Motor neuron (in vitro differentiated cells): ENCODE measurements around the gene MARK1. TPM values are rescaled to one million over a fixed set of nuclear protein-coding genes. Genes with fewer than 3 reads are reported as not detected.
A peak's percentile ranks its signal among the peaks of the same experiment; 100 is the strongest.

Source experiments
- ATAC-seq, 8 experiments: fragments of 200-7000 bp; cut with Tn5 transposase; replicated peaks in 6 of 8; 2 replicates each; pipeline ENCODE4 v1.8.0; 2021; ENCODE audit warnings: mild to moderate bottlenecking in 8 of 8, moderate library complexity in 8 of 8
- H3K27ac ChIP-seq, 2 donors: fragments of 250-450 bp; sonication (Bioruptor Pico); 2 replicates each; pipeline ENCODE4 v1.9.0; 2021; ENCODE audit warnings: antibody characterized with exemption in 2 of 2, mild to moderate bottlenecking in 2 of 2, moderate library complexity in 1 of 2
- H3K4me1 ChIP-seq, 2 donors: fragments of 250-450 bp; sonication (Bioruptor Pico); replicated peaks in 1 of 2; 2 replicates each; pipeline ENCODE4 v1.6.1; 2021; ENCODE audit warnings: antibody characterized with exemption in 2 of 2, mild to moderate bottlenecking in 2 of 2, moderate library complexity in 1 of 2
- H3K4me3 ChIP-seq, 5 donors: fragments of 250-450 bp; sonication (Bioruptor Pico); 2 replicates each; pipeline ENCODE4 v1.9.0; 2021; ENCODE audit warnings: antibody characterized with exemption in 5 of 5, mild to moderate bottlenecking in 5 of 5, moderate library complexity in 4 of 5
- WGBS, 10 experiments: fragments of 450-650 bp; shearing (Covaris generic); methylation state at CpG; one replicate each; pipeline ENCODE4 v1.0.0; 2022; 5-methylcytosine and 5-hydroxymethylcytosine counted together
- in situ Hi-C, 9 experiments: fragments of 400-800 bp; cut with MboI; loops; one replicate each; pipeline ENCODE4 v1.15.0; 2021; ENCODE audit warnings: low sequenced_read_pairs in 9 of 9, low pct_unique_long_range_greater_than_20kb in 2 of 9; ENCODE audit not compliant: unreplicated experiment in 9 of 9
- total RNA-seq, 8 experiments: library from RNA; unstranded; fragments of 300-600 nt; gene quantifications; 2 replicates each; pipeline versions ENCODE4 v1.2.3 to v1.2.4, GENCODE V29; 2022

MARK1 gene
- total RNA-seq, 8 experiments from 2014 or later: 1.3 to 38.6 (median 31.4) TPM

DNA sequence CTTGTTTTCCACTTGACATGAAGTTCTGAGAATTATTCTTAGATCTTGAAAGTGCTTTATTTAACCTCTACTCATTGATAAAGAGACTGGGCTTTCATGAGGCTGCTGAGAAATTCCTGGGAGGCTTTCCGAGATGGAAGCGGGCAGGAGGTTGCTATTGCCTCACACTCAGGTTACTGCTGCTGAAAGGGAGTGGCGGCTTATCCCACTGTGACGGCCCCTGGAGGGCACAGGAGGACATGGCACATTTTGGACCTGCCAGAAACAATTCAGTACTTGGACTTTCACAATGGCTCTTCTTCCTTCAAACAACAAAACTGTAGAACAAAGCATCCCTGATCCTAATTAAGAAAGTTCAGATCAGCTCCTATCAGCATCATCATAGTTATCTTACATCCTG lies 16.2 kb upstream of the MARK1 start:
- peak in 2 of 8 experiments; percentile 12 to 53 for ATAC-seq
- Histone ChIP-seq H3K4me1 (peaks cover 0 to 2% of the 10 kb centered on the region in 2 donors), H3K4me3 (no peak overlapping the region), H3K27ac (no peak overlapping the region)
- in situ Hi-C loops: no loop called here
- 0 to 100% (median 83%) methylated on average over 1 to 4 of the region's 4 CpGs; no CpG with 5 or more reads in 2 of the 10 experiments for WGBS, 10 experiments

DNA sequence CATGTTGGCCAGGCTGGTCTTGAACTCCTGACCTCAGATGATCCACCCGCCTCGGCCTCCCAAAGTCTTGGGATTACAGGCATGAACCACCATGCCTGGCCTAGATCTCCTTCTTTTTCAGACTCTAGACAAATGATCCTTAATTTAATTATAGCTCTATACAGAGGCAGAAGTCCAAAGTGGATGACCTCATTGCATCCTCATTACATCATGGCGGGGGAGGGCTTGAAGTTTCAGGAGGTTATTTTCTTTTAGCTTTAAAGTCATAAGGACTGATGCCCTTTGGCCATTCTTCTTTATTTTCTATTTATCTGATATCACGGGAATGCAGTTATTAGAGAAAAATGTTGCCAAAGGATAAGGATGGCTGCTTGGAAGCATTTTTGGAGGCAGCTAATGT lies 14.1 kb upstream of the MARK1 start:
- peak in 1 of 8 experiments; percentile 36 for ATAC-seq
- in situ Hi-C loops: no loop called here
- no peak overlapping the region for H3K27ac ChIP-seq
- H3K4me3 ChIP-seq: no peak overlapping the region
- WGBS, 10 experiments: 80 to 100% (median 96%) methylated on average over 2 to 4 of the region's 4 CpGs; no CpG with 5 or more reads in 5 of the 10 experiments
- H3K4me1 ChIP-seq: peaks cover 0 to 2% of the 10 kb centered on the region in 2 donors

DNA sequence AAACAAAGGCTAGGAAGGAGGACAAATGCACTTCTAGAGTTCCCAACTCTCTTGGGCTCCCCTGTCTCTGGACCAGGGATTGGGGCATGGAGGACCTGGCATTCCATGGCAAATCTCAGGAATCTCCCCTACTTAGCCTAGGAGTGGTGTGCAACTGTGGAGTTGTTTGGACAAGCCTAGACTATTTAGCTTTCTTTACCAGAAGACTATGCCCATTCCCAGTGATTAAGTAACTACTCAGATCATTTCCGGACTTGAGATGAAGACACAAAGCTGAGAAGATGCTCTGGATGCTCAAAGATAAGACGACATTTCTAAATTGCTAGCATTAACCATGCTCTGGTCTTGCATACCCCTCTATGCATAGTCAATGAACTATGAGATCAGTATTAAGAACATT lies 13.7 kb upstream of the MARK1 start:
- no peak for ATAC-seq
- Histone ChIP-seq H3K27ac (no peak overlapping the region), H3K4me1 (peaks cover 0 to 2% of the 10 kb centered on the region in 2 donors), H3K4me3 (no peak overlapping the region)
- in situ Hi-C loops: no loop called here
- 83 to 100% (median 91%) methylated on average over 1 to 2 of the region's 2 CpGs; no CpG with 5 or more reads in 4 of the 10 experiments for WGBS, 10 experiments

DNA sequence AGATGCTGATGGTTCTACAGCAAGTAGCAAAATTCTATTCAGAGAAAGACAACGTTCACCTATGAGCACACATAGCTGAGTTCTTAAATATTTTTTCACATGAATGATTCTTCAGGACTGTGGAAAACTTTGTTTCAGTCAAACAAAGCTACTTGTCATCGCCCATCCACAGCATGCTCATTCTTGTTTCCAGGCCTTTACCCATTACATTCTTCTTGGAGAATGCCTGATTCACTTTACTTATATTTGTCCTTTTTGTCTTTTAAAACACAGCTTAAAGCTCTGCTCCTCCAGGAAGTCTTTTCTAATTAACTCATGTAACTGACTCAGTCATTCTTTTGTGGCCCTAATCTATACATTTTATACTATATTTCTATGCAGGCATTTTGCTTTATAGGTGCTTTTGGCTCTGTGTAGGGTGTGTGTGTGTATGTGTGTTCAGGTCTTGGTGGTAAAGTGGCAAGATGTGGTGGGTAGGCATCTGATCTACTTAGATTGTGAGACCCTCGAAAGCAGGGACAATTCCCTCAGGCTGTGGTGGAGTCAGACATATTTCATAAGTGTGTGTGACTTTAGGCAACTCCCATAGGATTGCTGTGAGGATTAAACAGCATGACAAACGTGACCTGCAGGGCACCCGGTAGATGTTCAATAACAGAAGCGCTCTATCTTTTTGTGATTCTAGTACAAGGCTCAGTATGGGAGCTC lies 11.8 kb upstream of the MARK1 start:
- no peak overlapping the region for H3K27ac ChIP-seq
- peak in 3 of 8 experiments; percentile 22 to 54 (median 24) for ATAC-seq
- 21 to 82% (median 58%) methylated on average over 2 to 6 of the region's 6 CpGs; no CpG with 5 or more reads in 1 of the 10 experiments for WGBS, 10 experiments

DNA sequence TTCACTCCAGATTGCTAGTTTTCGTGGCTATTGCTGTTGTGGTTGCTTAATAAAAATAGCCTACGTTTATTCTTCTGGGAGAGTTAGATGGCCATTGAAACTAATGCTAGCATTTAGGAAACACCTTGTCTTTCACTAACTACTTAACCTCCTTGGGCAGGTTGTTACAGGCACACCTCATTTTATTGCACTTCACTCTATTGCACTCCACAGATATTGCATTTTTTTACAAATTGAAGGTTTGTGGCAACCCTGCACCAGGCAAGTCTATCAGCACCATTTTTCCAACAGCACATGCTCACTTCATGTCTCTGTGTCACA lies 11.3 kb upstream of the MARK1 start:
- 30 to 100% (median 85%) methylated on average over 1 to 2 of the region's 2 CpGs; no CpG with 5 or more reads in 4 of the 10 experiments for WGBS, 10 experiments
- in situ Hi-C loops: no loop called here
- no peak for ATAC-seq

More for the DNA sequence above, 11.8 kb upstream of the MARK1 start:
- Histone ChIP-seq H3K4me3 (no peak overlapping the region), H3K4me1 (peaks cover 0 to 2% of the 10 kb centered on the region in 2 donors)
- in situ Hi-C loops: no loop called here

DNA sequence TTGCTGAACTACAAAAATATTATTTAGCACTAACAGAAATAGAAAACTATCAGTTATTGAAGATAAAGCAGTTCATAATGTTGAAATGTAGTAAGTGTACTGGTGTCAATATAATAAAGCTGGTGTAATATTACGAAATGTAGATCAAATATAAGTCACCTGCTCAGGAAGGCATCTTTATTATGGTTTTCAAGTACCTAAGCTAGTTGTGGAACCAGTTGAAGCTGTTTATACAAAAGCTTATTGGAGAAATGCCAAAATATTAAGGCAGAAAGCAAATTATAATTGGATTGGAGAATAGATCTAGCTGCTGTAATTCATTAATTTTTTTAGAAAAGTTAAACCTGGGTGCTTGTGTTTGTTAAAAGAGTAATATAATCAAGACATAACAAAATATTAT lies 6.2 kb upstream of the MARK1 start:
- no peak for ATAC-seq
- WGBS, 10 experiments: 15 to 100% (median 63%) methylated on average over 1 of the region's 1 CpG
- in situ Hi-C loops: no loop called here
- Histone ChIP-seq H3K27ac (no peak overlapping the region), H3K4me3 (no peak overlapping the region), H3K4me1 (peaks cover 7 to 8% of the 10 kb centered on the region in 2 donors)

More for the DNA sequence above, 11.3 kb upstream of the MARK1 start:
- Histone ChIP-seq H3K27ac (no peak overlapping the region), H3K4me1 (peaks cover 0 to 2% of the 10 kb centered on the region in 2 donors), H3K4me3 (no peak overlapping the region)

DNA sequence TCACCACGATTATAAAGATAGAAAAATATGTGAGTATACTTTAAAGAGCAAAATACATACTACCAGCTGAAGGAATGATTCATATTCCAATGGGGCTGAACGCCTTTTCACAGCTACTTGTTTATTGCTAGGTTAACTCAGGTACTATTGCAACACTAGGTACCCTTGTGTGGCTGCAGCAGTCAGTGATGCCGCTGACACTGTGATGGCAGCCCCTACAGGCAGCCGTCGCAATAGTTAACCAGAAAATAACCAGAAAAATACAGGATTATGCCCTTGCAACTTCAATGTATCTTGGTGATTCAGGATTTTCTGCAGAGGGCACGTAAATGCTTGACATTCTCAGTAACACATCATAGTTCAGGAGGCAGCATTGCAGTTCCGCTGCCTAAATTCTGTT lies 1.6 kb upstream of the MARK1 start:
- no peak for ATAC-seq
- in situ Hi-C loops: loop anchor here in 1 of 9 experiments (25.0 kb wide), 1 partner anchor 239 kb away; no protein-coding TSS in a partner anchor
- Histone ChIP-seq H3K4me1 (peaks cover 10 to 17% of the 10 kb centered on the region in 2 donors), H3K27ac (no peak overlapping the region), H3K4me3 (peak overlapping the region in 2 of 5 donors; percentile 0 to 97)
- 39 to 100% (median 73%) methylated on average over 1 to 7 of the region's 7 CpGs for WGBS, 10 experiments

DNA sequence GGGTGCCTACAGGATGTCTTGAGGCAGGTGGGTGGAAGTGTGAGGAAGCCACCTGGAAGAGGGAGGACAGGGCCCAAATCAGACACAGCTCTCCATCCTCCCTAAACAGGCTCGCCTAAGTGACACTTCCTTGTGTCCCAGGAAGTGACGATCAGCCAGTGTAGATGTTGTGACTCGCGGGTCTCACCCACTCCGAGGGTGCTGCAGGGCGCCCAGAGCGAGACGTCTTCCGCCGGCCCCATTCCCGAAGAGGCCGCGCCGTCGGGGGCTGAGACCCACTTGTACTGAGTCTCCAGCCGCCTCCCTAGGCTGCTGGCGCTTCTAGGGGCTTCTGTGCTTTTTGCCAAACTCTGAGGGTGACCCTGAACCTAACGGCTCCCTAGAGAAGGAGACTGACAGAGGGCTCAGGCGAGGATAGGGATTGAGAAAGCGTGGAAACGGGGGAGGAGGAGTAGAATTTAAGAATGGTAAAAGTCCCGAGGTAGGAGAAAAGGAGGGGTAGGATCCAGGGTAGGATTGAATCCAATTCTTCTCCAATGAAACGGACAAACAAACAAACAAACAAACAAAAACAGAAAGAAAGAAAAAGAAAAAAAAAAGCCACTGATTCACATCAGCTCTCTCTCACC lies 543 bp upstream of the MARK1 start:
- WGBS, 10 experiments: 0 to 11% (median 4%) methylated on average over 2 to 13 of the region's 23 CpGs
- peaks cover 10 to 28% of the 10 kb centered on the region in 2 donors for H3K4me1 ChIP-seq
- peak overlapping the region; percentile 85 to 92 for H3K27ac ChIP-seq
- ATAC-seq: peak; percentile 13 to 64 (median 42)
- in situ Hi-C loops: loop anchor here in 1 of 9 experiments (25.0 kb wide), 1 partner anchor 240 kb away; no protein-coding TSS in a partner anchor
- H3K4me3 ChIP-seq: peak overlapping the region; percentile 65 to 98 (median 90)

DNA sequence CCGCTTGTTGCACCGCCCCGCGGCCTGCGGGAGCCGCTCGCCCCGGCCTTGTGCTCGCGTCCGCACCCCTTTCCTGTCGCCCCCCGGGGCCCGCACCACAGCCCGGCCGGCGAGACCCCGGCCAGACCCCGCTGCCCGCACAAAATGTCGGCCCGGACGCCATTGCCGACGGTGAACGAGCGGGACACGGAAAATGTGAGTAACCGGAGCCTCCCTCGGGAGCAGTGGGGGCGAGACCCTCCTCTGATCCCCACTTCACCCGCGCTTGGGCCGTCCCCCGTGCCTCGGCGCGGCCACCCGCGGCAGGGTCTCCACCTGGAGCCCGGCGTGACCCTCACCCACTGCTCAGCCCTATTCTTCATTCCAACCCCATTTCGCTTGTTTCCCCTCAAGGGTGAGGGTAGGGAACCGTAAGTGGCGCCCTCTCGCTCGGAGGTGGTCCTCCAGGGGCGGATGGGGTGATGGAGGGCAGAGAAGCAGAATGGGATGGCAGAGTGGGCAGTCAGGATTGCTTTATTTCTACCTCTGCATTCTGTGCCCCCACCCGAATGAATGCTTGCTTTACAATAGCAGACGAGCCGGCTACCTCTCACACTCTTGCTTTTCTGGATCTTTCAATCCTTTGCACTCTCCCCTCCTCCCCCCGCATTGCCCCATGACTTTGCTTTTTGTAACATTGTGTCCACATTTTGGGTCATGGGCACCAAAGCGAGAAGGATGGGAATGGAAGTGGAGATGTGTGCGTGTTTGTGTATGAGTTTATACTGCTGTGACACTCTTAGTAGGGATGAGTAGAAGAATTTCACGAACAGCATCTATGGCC lies 954 bp downstream of the MARK1 start:
- peak overlapping the region; percentile 85 to 92 for H3K27ac ChIP-seq
- in situ Hi-C loops: loop anchor here in 1 of 9 experiments (25.0 kb wide), 1 partner anchor 242 kb away; no protein-coding TSS in a partner anchor

DNA sequence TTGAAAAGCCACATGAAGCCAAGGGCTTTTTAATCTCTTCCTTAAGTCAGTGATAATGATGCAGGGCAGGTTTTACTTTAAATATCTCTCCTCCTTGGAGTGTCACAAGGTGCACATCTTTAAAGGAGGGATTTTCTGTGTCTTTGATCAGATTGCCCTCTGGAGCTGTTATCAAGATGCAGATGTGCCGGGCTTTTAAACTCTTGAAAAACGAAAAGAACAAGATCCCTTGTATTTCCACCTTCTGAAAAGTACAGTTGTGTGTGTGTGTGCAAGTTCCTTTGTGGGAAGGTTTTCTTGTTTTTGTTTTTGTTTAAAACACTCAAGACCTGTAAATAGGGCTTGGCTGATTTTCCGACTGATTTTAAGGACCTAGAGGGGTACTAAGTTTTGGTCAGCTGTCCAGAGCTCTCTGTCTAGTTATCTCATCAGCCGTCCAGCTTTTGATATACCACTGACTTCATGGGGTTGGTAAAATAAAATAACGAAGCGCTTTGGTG lies 1.6 kb downstream of the MARK1 start:
- ATAC-seq: no peak
- Histone ChIP-seq H3K4me1 (peaks cover 10 to 31% of the 10 kb centered on the region in 2 donors), H3K4me3 (peak overlapping the region; percentile 65 to 98 (median 90)), H3K27ac (peak overlapping the region; percentile 85 to 92)
- WGBS, 10 experiments: 0 to 34% (median 10%) methylated on average over 2 to 6 of the region's 6 CpGs; no CpG with 5 or more reads in 1 of the 10 experiments
- in situ Hi-C loops: loop anchor here in 1 of 9 experiments (25.0 kb wide), 1 partner anchor 242 kb away; no protein-coding TSS in a partner anchor

More for the DNA sequence above, 954 bp downstream of the MARK1 start:
- peak in 7 of 8 experiments; percentile 1 to 46 (median 42) for ATAC-seq
- Histone ChIP-seq H3K4me1 (peaks cover 10 to 31% of the 10 kb centered on the region in 2 donors), H3K4me3 (peak overlapping the region; percentile 65 to 98 (median 90))
- WGBS, 10 experiments: 0 to 8% (median 0%) methylated on average over 1 to 23 of the region's 55 CpGs; no CpG with 5 or more reads in 1 of the 10 experiments

DNA sequence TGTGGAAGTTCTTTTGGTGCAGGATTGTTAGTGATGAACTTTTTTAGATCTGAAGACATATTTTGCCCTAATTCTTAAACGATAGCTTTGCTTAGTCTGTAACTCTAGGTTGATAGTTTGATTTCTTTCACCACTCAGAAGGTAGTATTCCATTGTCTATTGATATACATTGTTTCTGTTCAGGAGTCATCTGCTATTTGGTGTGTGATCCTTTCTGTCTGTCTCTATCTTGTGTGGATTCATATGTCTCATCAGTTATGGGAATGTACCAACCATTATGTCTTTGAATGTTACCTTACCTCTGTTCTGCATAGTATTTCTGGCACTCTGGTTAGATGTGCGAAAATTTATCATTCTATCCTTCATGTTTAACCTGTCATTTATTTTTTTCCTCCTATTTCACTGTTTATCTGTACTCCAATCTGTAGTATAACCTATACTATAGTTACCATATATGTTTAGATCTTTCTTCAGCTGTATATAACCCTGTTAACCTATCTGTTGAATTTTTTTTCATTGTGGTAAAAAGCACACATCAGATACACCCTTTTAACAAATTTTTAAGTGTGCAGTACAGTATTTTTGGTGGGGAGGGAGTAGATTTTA lies 5.7 kb downstream of the MARK1 start:
- Histone ChIP-seq H3K4me1 (peaks cover 0 to 19% of the 10 kb centered on the region in 2 donors), H3K4me3 (no peak overlapping the region), H3K27ac (no peak overlapping the region)
- WGBS, 10 experiments: 36 to 100% (median 90%) methylated on average over 1 to 2 of the region's 2 CpGs
- ATAC-seq: no peak
- in situ Hi-C loops: loop anchor here in 1 of 9 experiments (25.0 kb wide), 1 partner anchor 246 kb away; no protein-coding TSS in a partner anchor

DNA sequence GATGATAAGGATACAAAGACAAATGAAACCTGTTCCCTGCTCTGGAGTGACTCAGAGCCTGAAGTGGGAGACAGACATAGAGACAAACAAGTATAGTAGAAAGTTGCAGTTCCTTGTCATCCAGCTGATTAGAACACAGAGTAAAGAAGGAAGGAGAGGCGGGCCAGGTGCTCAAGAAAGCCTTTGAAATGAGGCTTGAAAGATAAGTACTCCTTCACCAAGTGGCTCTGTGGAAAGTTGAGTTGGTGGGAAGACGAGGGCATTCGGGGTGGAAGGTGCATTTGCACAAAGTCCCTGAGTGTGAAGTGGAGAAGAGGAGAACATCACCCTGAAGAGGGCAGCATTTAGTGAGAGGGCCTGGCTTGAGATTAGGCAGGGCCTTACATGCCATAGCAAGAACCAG lies 17.0 kb downstream of the MARK1 start:
- ATAC-seq: peak in 3 of 8 experiments; percentile 57 to 74 (median 62)
- WGBS, 10 experiments: 20 to 100% (median 91%) methylated on average over 1 to 3 of the region's 3 CpGs; no CpG with 5 or more reads in 3 of the 10 experiments
- in situ Hi-C loops: loop anchor here in 1 of 9 experiments (25.0 kb wide), 1 partner anchor 258 kb away; no protein-coding TSS in a partner anchor
- no peak overlapping the region for H3K4me3 ChIP-seq
- no peak overlapping the region for H3K27ac ChIP-seq
- H3K4me1 ChIP-seq: peaks cover 0 to 11% of the 10 kb centered on the region in 2 donors
